Ecto neural progenitor cell (in vitro differentiated cells): ENCODE data around the gene EEF1A1.
"Not testable (repeated sequence)": the region's sequence is repeated elsewhere in the genome, so short reads cannot be mapped to it uniquely, and the experiment has no call there.

Source experiments
- DNase-seq: peaks from one replicate; pipeline ENCODE4 v3.0.0-alpha.2; 2018; ENCODE audit warnings: low spot score

EEF1A1 gene

DNA sequence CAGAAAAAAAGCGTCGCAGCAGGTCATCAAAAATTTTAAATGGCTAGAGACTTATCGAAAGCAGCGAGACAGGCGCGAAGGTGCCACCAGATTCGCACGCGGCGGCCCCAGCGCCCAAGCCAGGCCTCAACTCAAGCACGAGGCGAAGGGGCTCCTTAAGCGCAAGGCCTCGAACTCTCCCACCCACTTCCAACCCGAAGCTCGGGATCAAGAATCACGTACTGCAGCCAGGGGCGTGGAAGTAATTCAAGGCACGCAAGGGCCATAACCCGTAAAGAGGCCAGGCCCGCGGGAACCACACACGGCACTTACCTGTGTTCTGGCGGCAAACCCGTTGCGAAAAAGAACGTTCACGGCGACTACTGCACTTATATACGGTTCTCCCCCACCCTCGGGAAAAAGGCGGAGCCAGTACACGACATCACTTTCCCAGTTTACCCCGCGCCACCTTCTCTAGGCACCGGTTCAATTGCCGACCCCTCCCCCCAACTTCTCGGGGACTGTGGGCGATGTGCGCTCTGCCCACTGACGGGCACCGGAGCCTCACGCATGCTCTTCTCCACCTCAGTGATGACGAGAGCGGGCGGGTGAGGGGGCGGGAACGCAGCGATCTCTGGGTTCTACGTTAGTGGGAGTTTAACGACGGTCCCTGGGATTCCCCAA lies at the start of gene EEF1A1:
Gene EEF1A1 (minus strand): TSS at position 345 of the 663 bp plus-strand sequence. CDS start 1,006 bp downstream, outside the sequence.
- peak; percentile 98 for DNase-seq

DNA sequence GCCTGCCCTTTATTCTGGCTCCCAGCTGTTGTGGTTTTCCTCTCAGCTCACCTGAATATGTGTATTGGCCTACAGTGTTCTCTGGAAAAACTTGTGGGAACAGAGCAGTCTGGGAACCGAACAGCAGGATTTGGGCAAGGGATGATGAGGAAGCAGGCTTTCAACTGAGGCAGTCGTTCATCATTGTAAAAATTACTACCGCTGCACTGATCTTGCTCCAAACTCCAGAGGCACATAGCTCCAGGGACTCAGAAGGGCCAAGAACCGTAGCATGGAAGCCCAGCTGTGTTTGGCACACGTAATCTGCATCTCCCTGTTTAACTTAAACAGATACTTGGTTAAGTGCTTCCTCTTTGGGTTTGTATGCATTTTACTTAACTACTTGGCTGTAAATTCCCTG lies 48.3 kb upstream of the EEF1A1 start:
- no peak for DNase-seq

DNA sequence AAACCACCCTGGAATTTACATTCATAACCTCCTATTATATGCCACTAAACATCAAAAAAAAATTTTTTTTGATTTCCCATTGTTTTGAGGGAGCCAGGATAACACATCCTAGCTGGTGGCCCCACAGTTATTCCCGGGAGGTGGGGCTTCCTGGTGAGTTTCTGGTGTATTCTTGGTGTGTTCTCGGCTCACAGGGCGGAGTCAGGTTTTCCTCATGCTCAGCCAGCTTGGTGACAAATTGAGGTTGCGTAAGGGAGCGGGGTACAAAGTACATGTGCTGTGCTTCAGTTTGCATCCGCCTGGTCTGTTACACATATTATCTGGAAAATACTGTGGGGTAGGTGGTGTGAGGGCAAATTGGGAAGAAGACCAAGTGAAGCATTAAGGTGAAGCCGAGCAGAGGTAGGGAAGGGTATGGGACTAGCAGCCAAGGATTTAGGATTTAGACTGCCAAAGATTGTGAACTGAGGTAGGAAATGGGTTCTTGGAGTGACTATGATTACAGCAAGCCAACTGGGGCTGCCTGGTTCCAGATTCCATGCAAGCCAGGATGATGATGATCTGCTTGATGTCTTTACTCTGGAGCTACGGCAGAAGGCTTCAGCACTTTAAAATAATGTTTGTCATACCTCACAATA lies 46.2 kb upstream of the EEF1A1 start:
- DNase-seq, result no peak

DNA sequence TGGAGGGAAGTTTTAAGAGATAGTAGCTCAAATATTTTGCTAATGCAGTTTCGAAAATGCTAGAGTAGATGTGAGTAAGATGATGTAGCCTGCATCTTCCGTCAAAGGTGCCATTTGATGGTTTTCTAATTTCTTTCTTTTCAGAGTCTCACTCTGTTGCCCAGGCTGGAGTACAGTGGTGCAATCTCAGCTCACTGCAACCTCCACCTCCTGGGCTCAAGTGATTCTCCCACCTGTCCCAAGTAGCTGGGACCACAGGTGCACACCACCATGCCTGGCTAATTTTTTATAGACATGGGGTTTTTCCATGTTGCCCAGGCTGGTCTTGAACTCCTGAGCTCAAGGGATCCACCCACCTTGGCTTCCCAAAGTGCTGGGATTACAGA lies 45.6 kb upstream of the EEF1A1 start:
- DNase-seq, result not testable (repeated sequence)

DNA sequence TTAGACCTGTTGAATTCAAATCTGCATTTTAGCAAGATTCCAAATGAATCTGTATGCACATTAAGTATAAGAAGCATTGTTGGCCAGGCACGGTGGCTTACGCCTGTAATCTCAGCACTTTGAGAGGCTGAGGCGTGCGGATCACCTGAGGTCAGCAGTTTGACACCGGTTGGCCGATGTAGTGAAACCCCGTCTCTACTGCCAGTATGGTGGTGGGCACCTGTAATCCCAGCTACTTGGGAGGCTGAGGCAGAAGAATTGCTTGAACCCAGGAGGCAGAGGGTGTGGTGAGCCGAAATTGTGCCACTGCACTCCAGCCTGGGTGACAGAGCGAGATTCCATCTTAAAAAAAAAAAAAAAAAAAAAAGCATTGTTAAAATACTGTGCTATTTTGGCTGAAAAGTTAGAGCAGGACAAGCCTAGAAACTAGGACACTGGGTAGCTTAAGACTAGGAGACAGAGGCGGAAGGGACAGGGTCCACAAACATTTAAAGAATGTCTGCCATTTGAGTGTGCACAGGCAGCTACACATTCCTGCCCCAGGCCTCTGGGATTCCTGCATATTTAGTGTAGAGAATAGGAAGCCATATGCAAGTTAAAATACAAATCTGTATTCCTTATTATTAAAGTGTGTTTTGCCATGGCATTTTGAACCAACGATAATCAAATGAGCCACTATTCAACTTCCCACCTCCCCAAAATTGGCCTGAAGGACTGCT lies 45.1 kb upstream of the EEF1A1 start:
- DNase-seq, result no peak

DNA sequence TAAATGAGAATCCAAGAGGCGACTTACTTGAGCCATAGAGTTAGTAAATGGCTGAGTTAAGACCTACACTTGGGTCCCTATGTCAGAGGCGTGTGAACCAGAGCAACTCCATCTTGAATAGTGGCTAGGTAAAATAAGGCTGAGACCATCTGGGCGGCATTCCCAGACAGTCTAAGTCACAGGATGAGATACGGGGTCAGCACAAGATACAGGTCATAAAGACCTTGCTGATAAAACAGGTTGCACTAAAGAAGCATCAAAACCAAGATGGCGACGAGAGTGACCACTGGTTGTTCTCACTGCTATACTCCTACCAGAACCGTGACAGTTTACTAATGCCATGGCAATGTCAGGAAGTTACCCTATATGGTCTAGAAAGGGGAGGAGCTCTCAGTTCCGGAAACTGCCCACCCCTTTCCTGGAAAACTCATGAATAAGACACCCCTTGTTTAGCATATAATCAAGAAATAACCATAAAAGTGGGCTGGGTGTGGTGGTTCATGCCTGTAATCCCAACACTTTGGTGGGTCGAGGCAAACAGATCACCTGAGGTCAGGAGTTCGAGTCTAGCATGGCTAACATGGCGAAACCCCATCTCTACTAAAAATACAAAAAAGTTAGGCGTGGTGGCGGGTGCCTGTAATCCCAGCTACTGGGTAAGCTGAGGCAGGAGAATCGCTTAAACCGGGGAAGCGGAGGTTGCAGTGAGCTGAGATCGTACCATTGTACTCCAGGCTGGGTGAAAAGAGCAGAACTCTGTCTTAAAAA lies 43.9 kb upstream of the EEF1A1 start:
- no peak for DNase-seq

DNA sequence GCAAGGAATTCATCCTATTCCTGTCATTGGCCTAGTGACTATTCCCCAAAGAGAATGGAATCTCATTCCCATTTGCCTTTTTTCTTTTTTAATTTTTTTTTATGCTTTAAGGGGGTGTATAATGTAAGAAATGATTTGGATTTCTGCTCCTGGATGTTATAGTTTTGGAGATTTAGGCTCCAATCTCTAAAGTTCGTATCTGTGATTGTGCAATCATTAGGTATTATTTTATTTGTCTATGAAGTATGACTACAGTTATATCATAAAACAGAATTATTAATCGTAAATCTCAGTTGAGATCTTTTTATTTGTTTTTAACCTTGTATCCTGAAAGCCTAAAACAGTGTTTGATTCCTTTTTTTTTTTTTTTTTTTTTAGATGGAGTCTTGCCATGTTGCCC lies 41.7 kb upstream of the EEF1A1 start:
- no peak for DNase-seq

DNA sequence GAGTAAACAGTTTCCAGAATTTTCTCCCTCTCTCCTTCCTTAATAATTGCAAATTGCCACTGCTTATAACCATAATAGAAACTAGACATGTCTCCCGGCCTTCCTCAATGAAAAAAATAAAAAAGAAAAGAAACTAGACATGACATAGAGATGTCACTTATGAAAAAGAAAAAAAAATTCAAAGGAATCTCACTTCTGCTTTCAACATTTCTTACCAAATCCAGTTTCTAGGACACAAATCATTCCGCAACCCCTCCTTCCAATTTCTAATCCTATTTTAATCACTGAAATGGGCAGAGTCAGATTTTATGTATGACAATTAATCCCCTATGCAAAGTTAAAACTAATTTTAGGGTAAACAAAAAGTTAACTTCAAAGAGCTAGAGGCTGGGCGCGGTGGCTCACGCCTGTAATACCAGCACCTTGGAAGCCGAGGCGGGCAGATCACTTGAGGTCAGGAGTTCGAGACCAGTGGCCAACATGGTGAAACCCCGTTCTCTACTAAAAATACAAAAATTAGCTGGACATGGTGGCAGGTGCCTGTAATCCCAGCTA lies 40.1 kb upstream of the EEF1A1 start:
- DNase-seq, result no peak

DNA sequence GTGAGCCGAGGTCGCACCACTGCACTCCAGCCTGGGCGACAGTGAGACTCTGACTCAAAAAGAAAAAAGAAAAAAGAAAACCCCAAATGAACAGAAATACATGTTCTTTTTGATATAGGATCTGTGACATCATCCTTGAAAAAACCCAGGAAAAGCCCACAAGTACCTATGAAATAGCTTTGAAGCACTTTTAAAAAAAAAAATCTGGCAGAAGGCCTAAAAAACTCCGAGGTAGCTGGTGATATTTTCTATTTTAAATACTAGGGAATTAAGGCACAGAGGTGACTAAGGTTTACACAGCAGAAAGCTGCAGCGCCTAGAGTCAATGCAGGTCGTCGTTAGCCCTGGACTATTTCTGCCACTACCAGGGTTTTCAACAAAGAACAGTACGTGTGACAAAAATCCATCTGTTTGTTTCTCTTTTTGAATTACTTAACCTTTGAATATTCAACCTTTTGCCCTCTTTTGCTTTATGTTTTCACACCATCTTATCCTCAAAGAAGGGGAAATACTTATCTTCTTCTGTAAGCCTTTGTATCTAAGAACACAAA lies 39.4 kb upstream of the EEF1A1 start:
- no peak for DNase-seq

DNA sequence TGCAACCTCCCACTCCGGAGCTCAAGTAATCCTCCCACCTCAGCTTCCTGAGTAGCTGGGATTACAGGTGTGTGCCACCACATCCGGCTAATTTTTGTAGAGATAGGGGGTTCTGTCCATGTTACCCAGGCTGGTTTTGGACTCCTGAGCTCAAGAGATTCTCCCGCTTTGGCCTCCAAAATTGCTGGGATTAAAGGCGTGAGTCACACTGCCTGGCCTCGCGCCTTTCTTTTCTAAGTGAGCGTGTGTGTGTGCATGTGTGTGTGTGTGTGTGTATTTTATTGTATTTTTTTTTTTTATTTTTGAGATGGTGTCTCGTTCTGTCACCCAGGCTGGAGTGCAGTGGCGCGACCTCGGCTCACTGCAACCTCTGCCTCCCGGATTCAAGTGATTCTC lies 38.6 kb upstream of the EEF1A1 start:
- DNase-seq, result not testable (repeated sequence)

DNA sequence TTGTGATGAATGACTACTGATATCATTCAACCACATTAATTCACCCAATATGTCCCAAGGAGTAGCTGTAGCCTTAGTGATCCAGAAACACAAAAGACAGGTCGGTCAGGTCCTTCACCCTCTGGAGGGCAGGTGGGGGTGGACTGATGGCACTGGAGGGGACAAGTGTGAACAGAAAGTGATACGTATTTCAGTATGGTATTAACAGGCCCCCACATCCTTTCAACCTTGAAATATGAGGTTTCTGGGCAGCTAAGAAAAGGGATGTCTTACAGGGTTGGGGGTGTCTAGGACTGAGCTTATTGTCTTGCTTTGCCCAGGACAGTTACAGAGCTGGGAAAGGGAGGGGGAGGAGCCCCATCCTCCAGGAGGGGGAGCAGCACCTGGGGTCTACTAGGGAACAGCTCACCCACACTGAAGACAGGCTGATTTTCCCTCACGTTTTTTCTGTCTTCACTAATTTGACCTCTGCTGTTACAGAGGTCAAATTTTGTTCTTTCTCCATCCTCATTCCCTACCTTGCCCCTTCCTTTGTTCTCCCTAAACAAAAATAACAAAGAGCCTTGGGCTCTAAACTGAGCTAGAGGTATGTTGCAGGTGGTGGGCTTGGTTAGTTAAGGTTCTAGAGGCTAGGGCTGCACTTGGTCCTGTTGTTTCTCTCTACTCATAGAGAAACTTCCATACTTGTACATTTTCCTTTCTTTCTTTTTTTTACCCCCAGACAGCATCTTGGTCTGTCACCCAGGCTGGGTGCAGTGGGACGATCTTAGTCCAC lies 38.0 kb upstream of the EEF1A1 start:
- no peak for DNase-seq

DNA sequence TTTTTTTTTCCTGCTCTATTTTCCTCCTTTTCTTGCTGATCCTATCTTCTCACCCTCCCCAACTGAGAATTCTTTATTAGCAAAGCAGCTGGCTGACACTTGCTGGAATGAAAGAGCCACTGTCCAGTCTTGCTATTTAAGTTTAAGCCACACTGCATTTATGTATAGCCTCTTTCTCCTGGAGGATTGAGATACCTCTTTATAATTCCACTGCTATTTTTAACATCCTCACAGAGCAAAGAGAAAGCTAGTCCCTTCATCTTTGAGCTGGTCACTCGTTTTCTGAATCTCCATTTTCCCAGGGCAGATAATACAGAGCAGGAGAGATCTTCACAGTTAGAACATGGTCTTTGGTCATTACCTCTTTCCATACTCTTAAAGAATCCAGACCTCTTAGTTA lies 36.0 kb upstream of the EEF1A1 start:
- DNase-seq, result no peak

DNA sequence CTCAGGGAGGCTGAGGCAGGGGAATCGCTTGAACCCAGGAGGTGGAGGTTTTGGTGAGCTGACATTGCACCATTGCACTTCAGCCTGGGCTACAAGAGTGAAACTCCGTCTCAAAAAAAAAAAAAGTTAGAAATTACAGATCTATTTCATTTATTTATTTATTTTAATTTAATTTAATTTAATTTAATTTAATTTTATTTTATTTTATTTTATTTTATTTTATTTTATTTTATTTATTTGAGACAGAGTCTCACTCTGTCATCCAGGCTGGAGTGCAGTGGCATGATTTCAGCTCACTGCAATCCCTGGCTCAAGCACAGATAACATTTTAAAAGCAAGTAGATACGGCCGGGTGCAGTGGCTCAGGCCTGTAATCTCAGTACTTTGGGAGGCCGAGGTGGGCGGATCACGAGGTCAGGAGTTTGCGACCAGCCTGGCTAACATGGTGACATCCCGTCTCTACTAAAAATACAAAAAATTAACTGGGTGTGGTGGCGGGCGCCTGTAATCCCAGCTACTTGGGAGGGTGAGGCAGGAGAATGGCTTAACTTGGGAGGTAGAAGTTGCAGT lies 34.6 kb upstream of the EEF1A1 start:
- DNase-seq, result not testable (repeated sequence)

DNA sequence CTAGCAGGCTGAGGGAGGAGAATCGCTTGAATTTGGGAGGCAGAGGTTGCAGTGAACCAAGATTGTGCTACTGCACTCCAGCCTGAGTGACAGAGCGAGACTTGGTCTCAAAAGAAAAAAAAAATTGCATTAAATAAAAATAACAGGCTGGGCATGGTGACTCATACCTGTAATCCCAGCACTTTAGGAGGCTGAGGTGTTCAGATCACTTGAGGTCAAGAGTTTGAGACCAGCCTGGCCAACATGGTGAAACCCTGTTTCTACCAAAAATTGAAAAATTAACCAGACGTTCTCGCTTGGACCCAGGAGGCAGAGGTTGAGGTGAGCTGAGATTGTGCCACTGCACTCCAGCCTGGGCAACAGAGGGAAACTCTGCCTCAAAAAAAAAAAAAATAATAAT lies 30.3 kb upstream of the EEF1A1 start:
- DNase-seq, result not testable (repeated sequence)

DNA sequence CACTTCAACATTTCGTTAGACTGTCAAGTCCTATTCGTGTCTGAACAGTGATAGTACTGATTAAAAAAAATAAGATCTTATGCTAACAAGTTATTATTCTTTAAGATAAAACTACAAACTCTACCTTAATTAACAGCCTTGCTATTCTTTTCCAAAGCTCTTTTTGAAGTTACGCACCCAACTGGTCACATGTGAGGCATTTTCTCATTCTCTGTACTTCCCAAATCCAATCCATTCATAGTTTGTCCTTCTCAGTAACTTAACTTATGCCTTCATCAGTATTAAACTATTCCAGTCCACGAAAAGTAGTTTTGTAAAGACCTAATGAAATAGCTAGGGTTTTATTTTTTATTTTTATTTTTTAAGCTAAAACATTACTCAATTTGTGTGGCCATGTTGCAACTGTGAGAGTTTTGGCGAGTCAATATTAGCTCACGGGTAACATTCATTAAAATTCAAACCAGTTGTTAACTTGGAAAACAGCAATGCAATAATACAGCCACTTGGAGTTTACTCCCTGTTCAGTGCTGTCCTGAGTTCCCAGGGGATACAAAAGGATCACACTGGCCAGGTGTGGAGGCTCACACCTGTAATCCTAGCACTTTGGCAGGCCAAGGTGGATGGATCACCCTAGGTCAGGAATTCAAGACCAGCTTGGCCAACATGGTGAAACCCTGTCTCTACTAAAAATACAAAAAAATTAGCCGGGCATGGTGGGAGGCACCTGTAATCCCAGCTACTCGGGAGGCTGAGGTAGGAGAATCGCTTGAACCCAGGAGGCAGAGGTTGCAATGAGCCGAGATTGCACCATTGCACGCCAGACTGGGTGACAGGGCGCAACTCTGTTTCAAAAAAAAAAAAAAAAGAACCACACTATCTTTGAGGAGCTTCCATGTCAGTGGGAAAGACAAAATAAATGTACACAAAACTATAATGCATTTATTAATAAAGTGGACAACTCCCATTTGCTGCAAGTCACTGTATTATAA lies 27.9 kb upstream of the EEF1A1 start:
- DNase-seq, result no peak

DNA sequence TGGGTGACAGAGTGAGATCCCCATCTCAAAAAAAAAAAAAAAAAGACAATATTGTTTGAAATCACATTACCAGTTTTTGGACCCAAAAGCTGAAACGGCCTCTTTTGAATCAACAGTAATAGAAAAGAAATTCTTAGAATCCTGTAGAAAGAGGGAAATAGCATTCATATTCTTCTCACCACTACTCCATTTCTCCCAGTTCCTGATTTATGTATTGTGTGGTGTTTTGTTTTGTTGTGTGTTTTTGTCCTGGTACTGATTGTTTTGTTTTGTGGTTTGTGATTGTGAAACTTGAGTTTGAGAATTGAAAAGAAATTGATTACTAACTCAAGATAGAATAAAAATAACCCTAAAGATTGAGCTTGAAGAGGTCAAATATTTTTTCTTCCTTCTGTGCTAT lies 26.2 kb upstream of the EEF1A1 start:
- DNase-seq, result no peak

DNA sequence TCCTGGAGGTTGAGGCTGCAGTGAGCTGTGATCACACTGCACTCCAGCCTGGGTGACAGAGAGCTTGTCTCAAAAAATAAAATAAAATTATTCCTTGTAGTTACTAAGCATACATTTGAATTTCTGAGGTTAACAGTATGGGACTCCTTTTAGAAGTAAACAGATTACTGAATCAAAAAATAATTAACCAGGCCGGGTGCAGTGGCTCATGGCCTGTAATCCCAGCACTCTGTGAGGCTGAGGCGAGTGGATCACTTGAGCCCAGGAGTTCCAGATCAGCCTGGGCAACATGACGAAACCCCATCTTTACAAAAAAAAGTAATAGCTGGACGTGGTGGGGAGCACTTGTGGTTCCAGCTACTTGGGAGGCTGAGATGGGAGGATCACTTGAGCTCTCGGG lies 22.1 kb upstream of the EEF1A1 start:
- DNase-seq, result no peak

DNA sequence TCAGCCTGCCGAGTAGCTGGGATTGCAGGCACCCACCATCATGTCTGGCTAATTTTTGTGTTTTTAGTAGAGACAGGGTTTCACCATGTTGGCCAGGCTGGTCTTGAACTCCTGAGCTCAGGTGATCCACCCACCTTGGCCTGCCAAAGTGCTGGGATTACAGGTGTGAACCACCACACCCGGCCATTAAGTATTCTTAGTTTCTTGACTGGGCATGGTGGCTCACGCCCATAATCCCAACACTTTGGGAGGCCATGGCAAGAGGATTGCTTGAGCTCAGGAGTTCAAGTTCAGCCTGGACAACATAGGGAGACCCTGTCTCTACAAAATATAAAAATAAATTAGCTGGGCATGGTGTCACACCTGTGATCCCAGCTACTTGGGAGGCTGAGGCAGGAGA lies 21.6 kb upstream of the EEF1A1 start:
- DNase-seq, result not testable (repeated sequence)

DNA sequence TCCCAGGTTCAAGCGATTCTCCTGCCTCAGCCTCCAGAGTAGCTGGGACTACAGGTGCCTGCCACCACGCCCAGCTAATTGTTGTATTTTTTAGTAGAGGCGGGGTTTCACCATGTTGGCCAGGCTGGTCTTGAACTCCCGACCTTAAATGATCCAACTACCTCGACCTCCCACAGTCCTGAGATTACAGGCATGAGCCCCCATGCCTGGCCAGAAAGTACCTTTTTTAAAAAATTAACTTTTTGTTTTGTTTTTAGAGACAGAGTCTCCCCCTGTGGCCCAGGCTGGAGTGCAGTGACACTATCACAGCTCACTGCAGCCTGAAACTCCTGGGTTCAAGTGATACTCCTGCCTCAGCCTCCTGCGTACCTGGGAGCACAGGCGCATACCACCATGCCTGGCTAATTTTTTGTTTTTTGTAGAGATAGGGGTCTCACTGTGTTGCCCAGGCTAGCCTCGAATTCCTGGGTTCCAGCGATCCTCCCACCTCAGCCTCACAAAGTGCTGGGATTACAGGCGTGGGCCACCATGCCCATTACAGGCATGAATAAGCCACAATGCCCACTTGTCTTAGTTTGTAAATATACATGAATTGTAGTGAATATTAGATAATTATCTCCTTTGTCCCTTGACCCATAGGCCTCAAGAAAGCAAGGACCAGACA lies 17.4 kb upstream of the EEF1A1 start:
- no peak for DNase-seq
